HG03135 (cell line): ENCODE measurements around the gene HELB.

Experiments used
- ATAC-seq: cut with Tn5 transposase; IDR thresholded peaks from one replicate; pipeline ENCODE4 v1.9.1; 2021; ENCODE audit warnings: mild to moderate bottlenecking, moderate library complexity; ENCODE audit not compliant: unreplicated experiment

Gene HELB

DNA sequence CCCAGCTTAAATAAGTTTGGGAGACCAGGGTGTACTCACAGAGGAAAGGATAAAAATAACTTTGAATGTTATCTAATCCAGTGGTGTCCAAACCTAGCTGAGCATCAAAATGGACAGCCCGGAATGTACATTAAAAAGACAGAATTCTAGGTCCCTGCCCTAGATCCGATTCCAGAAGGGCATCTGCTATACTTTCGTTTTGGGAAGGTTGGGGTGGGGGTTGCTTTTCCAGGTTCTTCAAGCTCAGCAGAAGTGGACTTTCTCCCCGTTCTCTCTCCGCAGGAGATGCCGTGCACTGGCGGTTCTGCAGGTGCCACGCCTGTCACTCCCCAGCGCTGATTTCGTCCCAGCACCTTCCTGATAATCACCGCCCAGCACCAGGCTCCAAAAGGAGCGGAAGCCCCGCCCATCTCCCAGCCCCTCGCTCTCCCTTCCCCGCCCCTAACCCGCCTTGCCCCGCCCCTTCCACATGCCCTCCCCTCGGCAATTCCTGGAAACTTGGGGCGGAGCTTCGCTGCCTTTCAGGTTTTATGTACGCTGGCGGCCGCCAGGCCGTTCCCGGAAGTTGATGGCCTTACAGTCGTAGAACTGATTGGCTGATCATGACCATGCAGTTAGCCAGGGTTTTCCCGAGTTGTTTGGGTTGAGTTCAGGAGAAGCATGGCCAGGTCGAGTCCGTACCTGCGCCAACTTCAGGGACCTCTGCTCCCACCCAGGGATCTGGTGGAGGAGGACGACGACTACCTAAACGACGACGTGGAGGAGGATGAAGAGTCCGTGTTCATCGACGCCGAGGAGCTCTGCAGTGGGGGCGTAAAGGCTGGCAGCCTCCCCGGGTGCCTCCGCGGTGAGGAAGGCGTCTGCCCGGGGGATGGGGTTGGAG is at the start of gene HELB:
Gene HELB (plus strand): TSS at position 550 of the 883 bp plus-strand sequence. CDS start 111 bp downstream, at position 661.
- peak; percentile 97 for ATAC-seq

- no peak for ATAC-seq
These were observed 49.5 kb upstream of the HELB start for GRCh38 chr12:66252771-66253170.

GRCh38 chr12:66255737-66256136 is 46.6 kb upstream of the HELB start:
- no peak for ATAC-seq

- ATAC-seq, result no peak
These were observed 44.3 kb upstream of the HELB start for GRCh38 chr12:66258011-66258410.

DNA sequence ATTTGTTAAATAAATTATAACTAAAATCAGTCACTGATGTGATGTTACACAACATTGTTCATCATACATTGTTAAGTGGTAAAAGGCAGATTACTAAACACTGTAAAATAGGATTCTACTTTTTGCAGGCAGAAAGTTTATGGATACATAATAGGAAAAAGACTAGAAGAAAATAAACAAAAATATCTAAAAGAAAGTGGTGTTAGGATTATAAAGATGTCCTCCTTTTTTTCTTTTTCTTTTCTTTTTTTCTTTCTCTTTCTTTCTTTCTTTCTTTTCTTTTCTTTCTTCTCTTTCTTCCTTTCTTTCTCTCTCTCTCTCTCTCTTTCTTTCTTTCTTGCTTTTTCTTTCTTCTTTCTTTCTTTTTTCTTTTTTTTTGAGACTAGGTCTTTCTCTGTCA is 39.6 kb upstream of the HELB start:
- ATAC-seq, result no peak

- ATAC-seq, result no peak
These were observed 33.7 kb upstream of the HELB start for GRCh38 chr12:66268562-66268961.

DNA sequence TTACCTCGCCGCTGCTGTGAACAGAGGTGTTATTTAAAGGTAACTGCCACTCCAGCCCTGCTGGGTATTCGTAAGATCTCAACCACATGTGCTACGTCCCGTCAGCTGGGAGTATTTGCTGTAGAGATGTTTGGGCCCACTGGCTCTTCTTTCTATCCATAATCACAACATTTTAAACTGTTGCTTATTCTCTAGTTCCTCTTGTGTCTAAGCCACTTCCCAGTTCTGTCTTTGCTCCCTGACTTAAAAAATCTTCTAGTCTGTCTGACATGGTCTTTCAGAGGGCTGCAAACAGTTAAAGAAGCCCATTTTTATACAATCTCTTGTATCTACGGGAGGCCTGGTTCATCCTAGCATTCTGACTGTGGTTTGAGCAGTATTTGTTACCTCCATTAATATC is 33.2 kb upstream of the HELB start:
- no peak for ATAC-seq

GRCh38 chr12:66269757-66270383 is 32.4 kb upstream of the HELB start:
- ATAC-seq, result no peak

- ATAC-seq, result no peak
These were observed 31.7 kb upstream of the HELB start for GRCh38 chr12:66270613-66271012.

- no peak for ATAC-seq
These were observed 29.6 kb upstream of the HELB start for GRCh38 chr12:66272650-66273049.

DNA sequence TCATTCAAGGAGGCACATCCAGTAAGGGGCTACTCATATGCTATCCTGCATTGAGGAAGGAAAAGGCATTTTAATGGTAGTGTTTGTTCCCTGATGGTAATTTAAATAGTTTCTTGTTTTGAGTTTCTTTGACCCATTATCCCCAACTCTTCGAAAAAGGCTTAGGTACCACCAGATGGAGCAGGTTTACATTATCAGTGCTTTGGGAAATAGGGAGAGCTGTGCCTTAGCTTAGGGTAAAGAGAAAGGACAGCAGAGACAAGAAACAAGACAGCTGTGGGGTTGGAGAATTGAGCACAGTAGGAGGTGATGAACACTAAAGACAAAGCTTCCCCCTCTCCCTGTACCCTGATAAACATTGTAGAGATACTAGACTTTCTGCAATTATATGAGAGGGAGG is 29.1 kb upstream of the HELB start:
- no peak for ATAC-seq

DNA sequence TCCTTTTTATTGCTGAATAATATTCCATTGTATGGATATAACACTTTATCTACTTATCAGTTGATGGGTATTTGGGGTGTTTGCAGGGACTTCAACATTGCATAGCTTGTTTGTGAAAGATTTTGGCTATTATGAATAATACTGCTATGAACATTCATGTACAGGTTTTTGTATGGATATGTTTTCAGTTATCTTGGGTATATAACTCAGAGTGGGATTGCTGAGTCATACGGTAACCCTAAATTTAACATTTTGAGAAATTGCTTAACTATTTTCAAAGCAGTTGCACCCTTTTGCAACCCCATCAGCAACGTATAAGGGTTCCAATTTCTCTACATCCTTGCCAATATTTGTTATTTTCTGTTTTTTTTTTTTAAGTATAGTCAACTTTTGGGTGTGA is 27.3 kb upstream of the HELB start:
- no peak for ATAC-seq

GRCh38 chr12:66279123-66279712 is 23.1 kb upstream of the HELB start:
- ATAC-seq, result no peak

- ATAC-seq, result no peak
These were observed 21.7 kb upstream of the HELB start for GRCh38 chr12:66280561-66280960.

DNA sequence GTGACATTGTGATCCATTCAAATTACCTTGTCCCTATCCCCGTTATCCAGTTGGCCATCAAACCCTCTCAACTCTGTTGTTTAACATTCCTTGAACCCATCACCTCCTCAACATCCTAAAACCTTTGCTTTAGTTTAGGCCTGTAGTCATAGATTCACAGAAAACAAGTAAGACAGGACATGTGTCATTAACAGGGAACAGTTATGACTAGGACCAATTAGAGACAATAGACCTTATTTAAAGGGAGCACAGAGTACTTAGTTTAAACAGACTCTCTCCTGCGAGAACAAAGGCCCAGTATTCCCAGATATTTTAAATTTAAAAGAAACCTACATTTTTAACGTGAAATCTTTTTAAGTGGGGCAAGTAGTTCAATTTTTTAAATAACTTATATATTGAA is 20.0 kb upstream of the HELB start:
- ATAC-seq, result no peak

DNA sequence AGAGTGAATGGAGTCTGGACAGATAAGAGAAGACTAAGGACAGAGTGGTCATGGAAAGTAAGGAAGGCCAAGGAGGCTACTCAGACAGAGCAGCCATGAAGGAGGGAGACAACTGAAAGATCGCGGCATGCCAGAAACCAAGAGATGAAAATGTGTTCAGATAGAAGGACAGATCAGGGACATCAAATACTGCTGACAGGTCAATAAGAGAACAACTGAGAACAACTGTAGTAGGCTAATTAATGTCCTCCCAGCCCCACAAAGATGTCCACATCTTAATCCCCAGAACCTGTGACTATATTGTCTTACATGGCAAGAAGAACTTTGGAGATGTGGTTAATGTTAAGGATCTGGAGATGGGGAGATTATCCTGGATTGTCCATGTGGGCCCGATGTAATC is 15.0 kb upstream of the HELB start:
- ATAC-seq, result no peak

DNA sequence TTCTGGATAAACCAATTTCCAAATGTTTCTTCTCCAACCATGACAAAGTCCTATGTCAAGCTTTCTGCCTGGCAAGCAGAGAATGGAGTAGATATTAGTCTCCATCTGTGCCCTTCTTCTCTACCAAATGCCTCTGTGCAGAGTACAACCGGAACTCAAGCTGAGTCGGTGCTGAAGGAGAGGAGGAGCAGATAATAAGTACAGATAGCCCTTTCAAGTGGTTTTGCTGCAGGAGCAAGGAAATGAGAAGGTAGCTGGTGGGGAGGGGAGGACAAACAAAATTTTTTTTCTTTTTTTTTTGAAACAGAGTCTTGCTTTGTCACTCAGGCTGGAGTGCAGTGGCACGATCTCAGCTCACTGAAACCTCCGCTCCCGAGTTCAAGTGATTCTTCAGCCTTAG is 14.2 kb upstream of the HELB start:
- ATAC-seq, result no peak

DNA sequence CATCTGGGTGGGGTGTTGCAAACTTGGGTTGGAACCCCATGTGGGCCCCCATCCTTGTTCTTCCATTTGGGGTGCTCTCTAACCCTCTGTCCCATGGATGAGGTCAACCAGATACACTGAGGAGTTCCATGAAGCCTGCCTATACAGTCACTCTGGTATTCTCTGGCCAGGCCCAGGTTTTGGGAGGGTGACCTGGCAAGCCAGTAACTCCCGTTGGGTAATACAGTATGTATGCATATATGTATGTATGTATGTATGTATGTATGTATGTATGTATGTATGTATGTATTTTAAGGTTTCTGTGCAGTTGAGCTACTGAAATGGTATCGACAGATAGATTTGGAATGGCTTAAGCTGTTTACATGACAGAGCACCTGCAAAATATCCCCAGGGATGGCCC is 12.8 kb upstream of the HELB start:
- no peak for ATAC-seq

- no peak for ATAC-seq
These were observed 11.5 kb upstream of the HELB start for GRCh38 chr12:66290716-66291200.

GRCh38 chr12:66296176-66296683 is 6.1 kb upstream of the HELB start:
- ATAC-seq, result no peak

DNA sequence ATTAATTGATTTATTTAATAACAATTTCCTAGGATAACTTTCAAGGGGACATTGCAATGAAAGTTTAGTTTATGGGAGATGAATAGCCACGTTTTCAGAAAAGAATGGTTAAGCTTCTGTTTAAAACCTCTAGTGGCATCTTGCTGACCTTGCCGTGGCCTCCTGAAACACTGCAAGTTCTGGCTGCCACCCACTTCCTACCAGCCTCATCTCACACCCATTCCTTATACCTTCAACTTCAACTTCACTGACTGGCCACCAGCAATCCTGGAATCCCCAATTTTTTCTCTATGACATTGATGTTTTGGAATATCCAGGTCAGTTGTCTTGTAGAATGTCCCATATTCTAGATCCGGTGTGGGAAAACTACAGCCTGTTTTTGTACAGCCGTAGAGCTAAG is 5.2 kb upstream of the HELB start:
- no peak for ATAC-seq

- ATAC-seq, result no peak
These were observed 4.4 kb upstream of the HELB start for GRCh38 chr12:66297923-66298322.
